ENCODE results near the gene MYF5.
"Not testable (repeated sequence)": the region's sequence is repeated elsewhere in the genome, so short reads cannot be mapped to it uniquely, and the experiment has no call there.

The MYF5 gene
- total RNA-seq = 0 reads per million in 4 experiments

GRCh38 chr12:80716696-80717469 lies at the start of gene MYF5:
TSS of gene MYF5 (plus strand) at chr12:80716912. CDS start at chr12:80717064, 152 bp downstream.
- DNase-seq = no peak

GRCh38 chr12:80670214-80670613 lies 46.5 kb upstream of the MYF5 start:
- no peak for DNase-seq

- DNase-seq = not testable (repeated sequence)
Measured at GRCh38 chr12:80676042-80676636, 40.6 kb upstream of the MYF5 start.

GRCh38 chr12:80676856-80677255 lies 39.9 kb upstream of the MYF5 start:
- DNase-seq = no peak

- no peak for DNase-seq
Measured at GRCh38 chr12:80677994-80678393, 38.7 kb upstream of the MYF5 start.

- DNase-seq = no peak
Measured at GRCh38 chr12:80679346-80680131, 37.2 kb upstream of the MYF5 start.

GRCh38 chr12:80681287-80681686 lies 35.4 kb upstream of the MYF5 start:
- no peak for DNase-seq

- DNase-seq = no peak
Measured at GRCh38 chr12:80681786-80682185, 34.9 kb upstream of the MYF5 start.

- DNase-seq = no peak
Measured at GRCh38 chr12:80684077-80684495, 32.6 kb upstream of the MYF5 start.

- no peak for DNase-seq
Measured at GRCh38 chr12:80690090-80690489, 26.6 kb upstream of the MYF5 start.

GRCh38 chr12:80690513-80690912 lies 26.2 kb upstream of the MYF5 start:
- DNase-seq = no peak

- no peak for DNase-seq
Measured at GRCh38 chr12:80692114-80692513, 24.6 kb upstream of the MYF5 start.

GRCh38 chr12:80697270-80697887 lies 19.3 kb upstream of the MYF5 start:
- no peak for DNase-seq

- no peak for DNase-seq
Measured at GRCh38 chr12:80698256-80698655, 18.5 kb upstream of the MYF5 start.

GRCh38 chr12:80698847-80699542 lies 17.7 kb upstream of the MYF5 start:
- DNase-seq = no peak

GRCh38 chr12:80700327-80700726 lies 16.4 kb upstream of the MYF5 start:
- DNase-seq = no peak

GRCh38 chr12:80701388-80701787 lies 15.3 kb upstream of the MYF5 start:
- no peak for DNase-seq

GRCh38 chr12:80702889-80703805 lies 13.6 kb upstream of the MYF5 start:
- DNase-seq = no peak

- no peak for DNase-seq
Measured at GRCh38 chr12:80704420-80704819, 12.3 kb upstream of the MYF5 start.

GRCh38 chr12:80707126-80707829 lies 9.4 kb upstream of the MYF5 start, which contains the start of gene MYF6:
TSS of gene MYF6 (plus strand) at chr12:80707634. CDS start at chr12:80707720, 86 bp downstream.
- DNase-seq = no peak

GRCh38 chr12:80707830-80708258 lies 8.9 kb upstream of the MYF5 start:
- no peak for DNase-seq

All from effector CD8-positive, alpha-beta T cell (primary cell).